DMS114 treated with DMSO at 0.1 percent for 48 hours (cell line): Measurements from ENCODE around the gene TRIM52.

Source experiments
- DNase-seq: peaks from one replicate; lab custom pipeline; 2025; ENCODE audit not compliant: unreplicated experiment; lab: John Stamatoyannopoulos, UW

TRIM52 gene

GRCh38 chr5:181233801-181234454 lies 27.0 kb downstream of the TRIM52 start:
- no peak for DNase-seq

- DNase-seq, result no peak
Observed at GRCh38 chr5:181233088-181233800, 27.7 kb downstream of the TRIM52 start.

- no peak for DNase-seq
Observed at GRCh38 chr5:181232593-181232992, 28.4 kb downstream of the TRIM52 start.

- DNase-seq, result no peak
Observed at GRCh38 chr5:181231432-181231831, 29.5 kb downstream of the TRIM52 start.

- no peak for DNase-seq
Observed at GRCh38 chr5:181230551-181230950, 30.4 kb downstream of the TRIM52 start.

- no peak for DNase-seq
Observed at GRCh38 chr5:181229996-181230395, 30.9 kb downstream of the TRIM52 start.

GRCh38 chr5:181224390-181225229 lies 36.3 kb downstream of the TRIM52 start:
- DNase-seq, result no peak

- DNase-seq, result no peak
Observed at GRCh38 chr5:181223729-181224389, 37.1 kb downstream of the TRIM52 start.

- DNase-seq, result no peak
Observed at GRCh38 chr5:181223058-181223728, 37.8 kb downstream of the TRIM52 start, which contains the start of gene TRIM41. Gene TRIM41 (plus strand): TSS chr5:181223281. CDS start chr5:181224000, 719 bp downstream.

GRCh38 chr5:181222630-181223057 lies 38.3 kb downstream of the TRIM52 start:
- no peak for DNase-seq

GRCh38 chr5:181221792-181222629 lies 38.9 kb downstream of the TRIM52 start:
- DNase-seq, result no peak

- no peak for DNase-seq
Observed at GRCh38 chr5:181221105-181221791, 39.7 kb downstream of the TRIM52 start.

GRCh38 chr5:181220178-181220515 lies 40.8 kb downstream of the TRIM52 start:
- no peak for DNase-seq

GRCh38 chr5:181219262-181220177 lies 41.4 kb downstream of the TRIM52 start:
- DNase-seq, result no peak

GRCh38 chr5:181218795-181219124 lies 42.2 kb downstream of the TRIM52 start:
- no peak for DNase-seq

- no peak for DNase-seq
Observed at GRCh38 chr5:181217803-181218062, 43.2 kb downstream of the TRIM52 start.

GRCh38 chr5:181217111-181217802 lies 43.7 kb downstream of the TRIM52 start:
- DNase-seq, result no peak
